ENCODE measurements around the gene NMD3.
"Not testable (repeated sequence)": the region's sequence is repeated elsewhere in the genome, so short reads cannot be mapped to it uniquely, and the experiment has no call there.

NMD3 gene

GRCh38 chr3:161233557-161233956, 12.4 kb downstream of the NMD3 start:
- no peak for DNase-seq

- DNase-seq, result no peak
These were observed 15.1 kb downstream of the NMD3 start for GRCh38 chr3:161236240-161236639.

GRCh38 chr3:161239700-161240099, 18.6 kb downstream of the NMD3 start:
- DNase-seq, result no peak

GRCh38 chr3:161244538-161244937, 23.4 kb downstream of the NMD3 start:
- no peak for DNase-seq

GRCh38 chr3:161247049-161247448, 25.9 kb downstream of the NMD3 start:
- no peak for DNase-seq

GRCh38 chr3:161250116-161250515, 29.0 kb downstream of the NMD3 start:
- no peak for DNase-seq

- no peak for DNase-seq
These were observed 30.6 kb downstream of the NMD3 start for GRCh38 chr3:161251716-161252115.

GRCh38 chr3:161252143-161252542, 31.0 kb downstream of the NMD3 start:
- DNase-seq, result no peak

- DNase-seq, result no peak
These were observed 32.6 kb downstream of the NMD3 start for GRCh38 chr3:161253711-161254110.

GRCh38 chr3:161254861-161255260, 33.8 kb downstream of the NMD3 start:
- DNase-seq, result no peak

- DNase-seq, result no peak
These were observed 41.9 kb downstream of the NMD3 start for GRCh38 chr3:161263057-161263456.

- DNase-seq, result no peak
These were observed 43.7 kb downstream of the NMD3 start for GRCh38 chr3:161264852-161265251.

- DNase-seq, result no peak
These were observed 44.9 kb downstream of the NMD3 start for GRCh38 chr3:161265916-161266571.

- DNase-seq, result no peak
These were observed 45.6 kb downstream of the NMD3 start for GRCh38 chr3:161266731-161267150.

GRCh38 chr3:161267646-161268045, 46.5 kb downstream of the NMD3 start:
- DNase-seq, result no peak

GRCh38 chr3:161268601-161269000, 47.5 kb downstream of the NMD3 start:
- no peak for DNase-seq

GRCh38 chr3:161270991-161271390, 49.9 kb downstream of the NMD3 start:
- no peak for DNase-seq

- no peak for DNase-seq
These were observed 50.5 kb downstream of the NMD3 start for GRCh38 chr3:161271646-161272045.

- no peak for DNase-seq
These were observed 51.4 kb downstream of the NMD3 start for GRCh38 chr3:161272524-161272923.

- DNase-seq, result peak in 1 of 2 donors; percentile 47
These were observed 52.6 kb downstream of the NMD3 start for GRCh38 chr3:161273589-161274218.

- peak; percentile 31 to 55 for DNase-seq
These were observed 53.7 kb downstream of the NMD3 start for GRCh38 chr3:161274691-161275298.

GRCh38 chr3:161275919-161276318, 54.8 kb downstream of the NMD3 start:
- no peak for DNase-seq

- not testable (repeated sequence) for DNase-seq
These were observed 61.3 kb downstream of the NMD3 start for GRCh38 chr3:161282387-161282786.

GRCh38 chr3:161284989-161285388, 63.9 kb downstream of the NMD3 start:
- no peak for DNase-seq
